Activated CD4-positive, alpha-beta T cell treated with anti-CD3 and anti-CD28 coated beads, Interleukin-2, amount 50 U/mL, for 1 hour (primary cell): Measurements from ENCODE around the gene KIFC3.
"Not testable (repeated sequence)": the region's sequence is repeated elsewhere in the genome, so short reads cannot be mapped to it uniquely, and the experiment has no call there.

Experiments used
- DNase-seq: peaks from one replicate; pipeline ENCODE4 v3.0.0-alpha.2; 2020

The KIFC3 gene

DNA sequence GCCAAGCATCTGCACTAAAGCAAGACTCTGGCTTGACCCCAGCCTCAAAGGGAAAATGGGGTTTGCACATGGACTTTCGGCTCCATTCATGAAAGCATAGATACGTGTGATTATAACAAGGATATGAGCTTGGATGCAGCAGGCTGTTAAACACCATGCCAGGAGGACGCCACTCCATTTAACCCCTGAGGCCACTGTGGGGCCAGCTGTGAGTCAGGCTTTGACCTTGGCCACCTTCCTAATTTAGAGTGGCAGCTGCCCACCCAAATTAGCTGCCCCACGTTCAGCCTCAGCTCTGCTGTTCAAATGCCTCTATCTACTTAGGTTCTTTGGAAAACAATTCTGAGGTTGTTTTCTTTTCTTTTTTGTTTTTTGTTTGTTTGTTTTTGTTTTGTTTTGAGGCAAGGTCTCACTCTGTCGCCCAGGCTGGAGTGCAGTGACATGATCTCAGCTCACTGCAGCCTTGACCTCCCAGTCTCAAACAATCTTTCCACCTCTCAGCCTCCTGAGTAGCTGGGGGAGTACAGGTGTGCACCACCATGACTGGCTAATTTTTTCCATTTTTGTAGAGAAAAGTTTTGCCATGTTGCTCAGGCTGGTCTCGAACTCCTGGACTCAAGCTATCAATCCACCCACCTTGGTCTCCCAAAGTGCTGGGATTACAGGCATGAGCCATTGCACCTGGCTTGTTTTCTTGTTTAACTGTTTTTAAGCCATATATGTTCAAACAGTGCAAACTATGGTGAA lies 23.2 kb upstream of the KIFC3 start:
- DNase-seq = no peak

DNA sequence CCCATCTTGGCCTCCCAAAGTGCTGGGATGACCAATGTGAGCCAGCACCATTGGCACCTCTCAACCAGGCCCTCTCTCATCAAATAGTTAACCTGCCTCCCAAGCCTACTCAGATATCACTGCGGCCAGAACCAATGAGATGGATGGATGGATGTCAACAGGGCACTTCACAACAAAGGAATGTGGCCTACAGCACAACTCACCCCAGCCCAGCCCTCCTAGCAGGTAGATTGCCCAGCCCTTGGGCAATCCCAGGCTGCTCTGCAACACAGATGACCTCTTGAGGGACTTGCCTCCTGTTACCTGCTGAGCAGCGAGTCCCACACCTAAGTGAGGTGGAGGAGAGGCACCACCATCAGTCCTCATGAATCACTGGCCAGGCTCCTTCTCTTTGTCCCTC lies 22.6 kb upstream of the KIFC3 start:
- no peak for DNase-seq

DNA sequence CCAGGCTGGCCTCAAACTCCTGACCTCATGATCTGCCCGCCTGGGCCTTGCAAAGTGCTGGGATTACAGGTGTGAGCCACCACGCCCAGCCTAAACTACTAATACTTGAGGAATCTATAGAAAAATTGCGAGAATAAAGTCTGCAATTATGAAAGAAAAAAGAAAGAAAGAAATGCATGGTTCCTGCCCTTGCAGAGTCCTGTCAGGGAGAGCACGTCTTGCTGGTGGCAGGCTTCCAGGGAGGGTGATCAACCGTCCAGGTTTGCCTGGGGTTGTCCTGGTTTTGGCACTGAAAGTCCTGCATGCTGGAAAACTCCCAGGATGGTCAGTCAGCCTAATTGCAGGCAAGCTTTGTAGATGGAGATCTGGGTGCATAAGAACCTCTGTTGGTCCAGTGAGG lies 21.5 kb upstream of the KIFC3 start:
- DNase-seq = no peak

DNA sequence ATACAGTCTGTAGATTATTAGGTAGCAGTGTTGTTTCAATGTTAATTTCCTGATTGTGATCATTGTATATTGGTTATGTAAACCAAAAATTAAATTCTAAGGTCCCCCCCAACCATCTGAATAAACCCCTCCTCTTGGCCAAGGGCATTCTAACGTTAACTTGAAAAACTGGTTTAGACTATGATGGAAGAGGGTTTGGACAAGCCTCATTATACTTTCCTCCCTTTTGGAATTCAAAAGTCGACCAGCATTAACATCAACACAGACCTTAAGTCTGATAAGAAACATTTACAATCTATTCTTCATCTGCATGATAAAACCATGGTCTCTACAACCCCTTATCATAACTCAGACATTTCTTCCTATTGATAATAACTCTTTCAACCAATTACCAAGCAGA lies 20.6 kb upstream of the KIFC3 start:
- no peak for DNase-seq

DNA sequence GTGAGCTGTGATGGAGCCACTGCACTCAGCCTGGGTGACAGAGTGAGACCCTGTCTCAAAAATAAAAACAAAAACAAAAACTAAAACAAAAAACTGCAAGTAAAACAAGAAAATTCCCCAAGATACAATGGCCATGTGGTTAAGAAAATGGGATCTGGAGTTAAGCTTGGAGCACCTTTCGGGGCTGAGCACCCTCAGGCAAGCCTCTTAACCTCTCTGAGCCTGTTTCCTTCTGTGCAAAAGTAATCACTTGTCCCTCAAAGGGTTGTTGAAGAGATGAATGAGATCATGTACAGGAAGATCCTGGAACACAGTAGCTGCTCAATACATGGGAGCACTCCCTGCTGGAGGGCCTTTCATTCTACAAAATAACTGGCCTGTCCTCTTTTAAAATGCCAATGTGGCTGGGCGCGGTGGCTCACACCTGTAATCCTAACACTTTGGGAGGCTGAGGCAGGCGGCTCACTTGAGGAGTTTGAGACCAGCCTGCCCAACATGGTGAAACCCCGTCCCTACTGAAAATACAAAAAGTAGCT lies 19.8 kb upstream of the KIFC3 start:
- DNase-seq = no peak

DNA sequence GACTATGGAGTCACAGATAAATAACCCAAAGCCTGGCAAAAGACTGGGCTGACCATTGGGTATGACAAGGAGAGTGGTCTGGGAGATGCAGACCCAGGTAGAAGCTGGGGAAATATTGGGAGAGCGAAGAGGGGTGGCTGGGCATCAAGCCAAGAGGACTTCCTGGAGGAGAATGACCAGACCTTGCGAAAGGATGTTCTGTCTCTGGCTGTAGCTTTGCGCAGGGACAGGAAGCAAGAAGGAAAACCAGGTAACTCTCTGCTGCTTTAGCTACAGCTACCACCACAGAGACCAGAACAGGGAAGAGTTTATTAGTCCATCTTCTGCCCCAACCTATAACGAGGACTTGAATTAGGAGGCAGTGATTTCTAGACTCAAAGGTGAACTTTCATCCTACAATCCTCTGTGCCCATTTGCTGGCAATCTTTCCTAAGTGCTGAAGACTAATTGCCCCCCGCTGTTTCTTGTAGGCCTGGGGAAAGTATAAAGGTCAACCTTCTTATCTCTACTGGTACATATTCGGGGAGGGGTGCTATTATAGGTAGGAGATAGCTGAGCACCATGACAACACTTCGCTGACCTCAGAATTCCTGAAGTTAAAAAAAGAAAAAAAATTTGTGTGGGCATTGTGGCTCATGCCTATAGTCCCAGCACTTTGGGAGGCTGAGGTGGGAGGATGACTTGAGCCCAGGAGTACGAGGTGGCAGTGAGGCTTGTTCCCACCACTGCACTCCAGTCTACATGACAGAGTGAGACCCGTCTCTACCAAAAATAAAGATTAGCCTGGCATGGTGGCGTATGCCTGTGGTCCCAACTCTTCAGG lies 19.1 kb upstream of the KIFC3 start:
- no peak for DNase-seq

DNA sequence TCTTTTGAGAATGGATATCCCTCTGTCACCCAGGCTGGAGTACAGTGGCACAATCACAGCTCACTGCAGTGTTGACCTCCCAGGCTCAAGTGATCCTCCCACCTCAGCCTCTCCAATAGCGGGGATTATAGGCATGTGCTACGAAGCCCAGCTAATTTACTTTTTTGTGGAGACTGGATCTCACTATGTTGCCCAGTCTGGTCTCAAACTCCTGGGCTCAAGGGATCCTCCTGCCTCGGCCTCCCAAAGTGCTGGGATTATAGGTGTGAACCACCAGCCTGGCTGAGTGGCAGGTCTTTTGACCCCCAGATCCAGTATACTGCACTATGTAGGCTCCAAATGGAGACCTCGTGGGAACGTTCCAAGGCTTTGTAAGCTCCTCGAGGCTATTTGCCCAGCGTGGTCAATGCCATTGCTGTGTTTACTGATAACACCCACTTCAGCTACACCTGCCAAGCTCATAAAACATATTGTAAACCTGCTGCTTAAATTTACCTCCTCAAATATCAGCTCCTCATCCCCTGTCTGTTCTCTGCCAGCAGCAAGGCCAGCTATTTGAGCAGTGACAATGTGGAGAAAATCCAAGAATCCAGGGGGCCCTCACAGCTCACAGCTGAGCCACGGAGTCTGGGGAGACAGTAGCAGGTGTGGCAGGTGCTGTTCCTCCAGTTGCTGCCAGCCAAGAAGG lies 16.2 kb upstream of the KIFC3 start:
- DNase-seq = no peak

DNA sequence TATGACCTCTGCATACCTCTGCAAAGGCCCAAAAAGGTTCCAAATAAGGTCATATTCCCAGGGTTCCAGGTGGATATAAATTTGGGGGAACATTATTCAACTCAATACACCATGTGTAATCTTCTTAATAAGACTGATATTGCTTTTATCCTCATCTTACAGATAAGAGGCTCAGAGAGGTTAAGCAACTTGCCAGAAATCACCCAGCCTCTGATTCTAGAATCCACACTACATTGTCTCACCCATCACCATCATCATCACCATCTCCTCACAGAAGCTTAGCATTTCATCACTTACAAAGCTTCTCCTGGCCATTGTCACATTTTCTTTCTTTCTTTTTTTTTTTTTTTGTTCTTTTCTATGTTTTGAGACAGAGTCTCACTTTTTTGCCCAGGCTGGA lies 15.4 kb upstream of the KIFC3 start:
- DNase-seq = no peak

DNA sequence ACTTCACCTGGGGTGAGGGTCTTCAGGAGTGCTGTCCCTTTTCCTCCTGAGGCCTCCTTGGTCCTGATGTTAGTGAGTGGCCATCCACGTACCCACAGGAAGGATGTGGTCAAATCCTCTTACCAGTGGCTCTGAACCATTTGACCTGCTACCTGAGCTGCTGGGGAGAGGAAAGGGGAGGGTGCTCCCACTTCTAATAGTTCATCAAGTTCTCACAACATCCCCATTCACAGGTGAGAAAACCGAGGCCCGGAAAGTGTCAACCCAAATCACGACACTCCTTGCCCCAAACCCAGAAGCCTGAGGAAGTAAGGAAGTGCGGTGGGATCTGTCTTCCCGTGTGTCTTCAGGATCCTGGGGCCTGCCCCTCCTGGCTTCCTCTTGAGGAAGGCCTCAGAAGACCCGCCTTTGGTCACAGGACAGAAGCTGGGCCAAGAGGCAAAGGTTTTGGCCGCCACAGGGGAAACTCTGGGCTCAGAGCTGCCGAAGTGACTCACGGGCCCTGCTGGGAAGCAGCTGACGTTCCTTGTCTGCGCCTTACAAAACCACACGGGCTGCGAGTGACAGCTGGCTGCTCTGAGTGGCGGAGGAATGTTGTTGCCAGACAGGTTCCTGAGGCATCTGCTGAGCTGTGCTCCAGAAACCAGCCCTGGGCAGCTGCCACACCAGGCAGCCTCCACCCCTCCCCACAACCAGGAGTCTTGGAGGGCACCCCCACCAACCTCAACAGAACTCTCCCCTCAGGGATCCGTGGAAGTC lies 13.9 kb upstream of the KIFC3 start:
- DNase-seq = peak; percentile 41

DNA sequence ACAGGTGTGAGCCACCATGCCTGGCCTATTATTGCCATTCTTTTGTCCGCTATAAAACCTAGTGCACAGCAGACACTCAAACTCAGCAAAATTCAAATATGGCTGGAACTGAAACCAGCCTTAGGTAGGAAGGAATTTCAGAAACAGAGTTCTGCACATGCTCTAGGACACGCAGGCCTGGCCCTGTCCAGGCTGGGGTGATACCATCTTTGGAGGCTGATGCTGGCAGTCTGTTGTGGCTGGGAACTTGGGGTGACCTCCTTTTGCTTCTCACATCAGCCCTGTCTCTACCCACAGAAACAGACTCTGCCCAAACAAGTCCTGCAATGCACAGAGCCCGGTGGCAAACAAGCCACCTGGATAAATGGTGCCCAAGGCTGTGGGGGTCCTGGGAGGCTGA lies 12.6 kb upstream of the KIFC3 start:
- no peak for DNase-seq

DNA sequence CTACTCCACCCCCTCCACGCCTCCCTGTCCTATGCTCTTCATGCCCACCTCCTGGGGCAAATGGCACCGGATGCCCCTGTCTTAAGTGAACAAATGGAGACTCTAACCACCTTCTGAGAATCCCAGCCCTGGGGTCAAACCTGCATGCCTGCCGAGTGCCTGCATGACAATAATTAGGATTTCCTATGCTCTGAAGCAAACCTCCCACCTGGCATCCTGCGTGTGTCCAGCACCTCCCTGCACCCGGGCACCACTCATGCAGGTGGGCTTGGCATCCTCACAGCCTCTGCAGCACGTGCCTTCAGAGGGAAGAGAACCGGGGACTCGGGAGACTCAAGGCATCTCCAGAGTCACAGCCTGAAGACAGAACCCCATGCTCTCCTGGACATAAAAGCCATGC lies 11.2 kb upstream of the KIFC3 start:
- DNase-seq = no peak

DNA sequence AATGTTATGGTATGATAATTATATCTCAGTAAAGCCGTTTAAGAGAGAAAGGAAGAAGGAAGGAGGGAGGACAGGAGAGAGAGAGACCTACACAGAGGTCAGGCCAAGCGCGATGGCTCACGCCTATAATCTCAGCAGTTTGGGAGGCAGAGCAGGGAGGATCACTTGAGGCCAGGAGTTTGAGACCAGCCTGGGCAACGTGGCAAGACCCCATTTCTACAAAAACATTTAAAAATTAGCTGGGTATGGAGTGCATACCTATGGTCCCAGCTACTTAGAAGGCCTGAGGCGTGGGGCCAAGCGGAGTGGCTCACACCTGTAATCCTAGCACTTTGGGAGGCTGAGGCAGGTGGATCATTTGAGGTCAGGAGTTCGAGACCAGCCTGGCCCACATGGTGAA lies 9.0 kb upstream of the KIFC3 start:
- not testable (repeated sequence) for DNase-seq

DNA sequence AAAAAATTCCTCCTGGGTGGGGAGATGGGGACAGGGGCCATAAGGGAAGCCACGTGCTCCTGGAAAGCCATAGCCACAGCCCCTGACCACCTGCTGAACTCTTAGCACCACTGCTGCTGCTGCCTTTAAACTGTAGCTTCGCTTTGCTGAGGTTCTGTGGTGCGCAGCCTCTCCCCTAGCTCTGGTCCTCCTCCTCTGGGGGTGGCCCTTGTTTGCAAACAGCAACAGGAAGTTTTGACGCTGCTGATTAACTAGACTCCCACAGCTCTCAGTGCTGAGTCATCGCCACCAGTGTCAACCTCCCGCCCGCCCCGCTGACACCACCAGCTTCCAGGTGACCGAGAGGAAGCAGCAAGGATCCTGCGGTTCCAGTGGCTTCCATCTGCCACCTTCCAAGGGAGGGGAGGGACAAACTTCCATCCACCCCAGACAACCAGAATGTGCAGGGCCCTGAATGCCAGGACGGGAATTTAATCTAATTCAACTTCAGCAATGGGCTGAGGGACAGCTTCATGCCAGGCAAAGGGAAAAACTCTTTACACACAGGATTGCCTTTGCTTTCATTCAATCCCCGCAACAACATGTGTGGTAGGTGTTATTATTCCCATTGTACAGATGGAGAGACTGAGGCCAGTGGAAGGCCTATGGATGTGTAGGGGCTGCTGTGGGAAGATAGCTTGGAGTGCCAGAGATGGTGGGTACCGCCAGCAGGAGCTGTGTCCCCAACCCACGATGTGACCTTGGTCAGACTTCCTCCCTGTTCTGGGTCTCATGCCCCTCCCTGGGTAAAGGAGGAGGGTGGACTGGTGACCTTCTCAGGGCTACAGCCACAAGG lies 8.1 kb upstream of the KIFC3 start:
- peak; percentile 67 for DNase-seq

DNA sequence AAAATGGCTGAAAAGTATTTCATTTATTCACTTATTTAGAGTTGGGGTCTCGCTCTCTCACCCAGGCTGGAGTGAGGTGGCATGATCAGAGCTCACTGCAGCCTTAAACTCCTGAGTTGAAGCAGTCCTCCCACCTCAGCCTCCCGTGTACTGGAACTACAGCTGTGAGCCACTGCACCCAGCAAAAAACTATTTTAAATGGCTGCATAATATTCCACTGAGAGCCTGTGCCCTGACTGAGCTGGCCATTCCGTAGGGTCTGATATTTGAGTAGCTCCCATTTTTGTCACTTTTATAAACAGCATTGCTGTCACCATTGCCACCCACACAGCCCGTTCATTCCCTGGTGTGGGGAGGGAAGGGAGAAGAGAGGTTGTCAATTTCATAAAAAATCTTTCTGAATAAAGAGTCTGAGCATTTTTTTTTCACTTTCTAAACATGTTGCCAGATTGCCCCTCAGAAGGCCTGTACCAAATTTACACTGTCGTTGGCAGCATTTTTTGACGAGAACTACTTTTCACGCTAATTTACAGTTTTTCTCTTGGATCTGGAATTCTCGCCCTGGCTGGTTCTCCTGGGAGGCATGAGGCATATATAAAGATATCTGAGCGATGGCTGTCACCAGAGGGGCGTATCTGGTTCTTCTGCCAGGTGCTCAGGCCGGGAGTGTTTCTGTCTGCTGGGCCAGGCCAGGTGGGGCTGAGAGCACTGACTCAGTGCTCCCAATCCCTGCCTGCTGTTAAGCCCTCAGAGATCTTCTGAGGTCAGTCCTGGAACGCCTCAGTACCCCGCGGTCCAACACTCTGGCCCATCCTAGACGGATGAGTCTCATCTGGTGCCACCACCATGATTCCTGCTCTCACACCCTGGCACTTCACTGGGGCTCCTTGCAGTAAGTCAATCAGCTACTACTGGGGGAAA lies 7.2 kb upstream of the KIFC3 start:
- no peak for DNase-seq

DNA sequence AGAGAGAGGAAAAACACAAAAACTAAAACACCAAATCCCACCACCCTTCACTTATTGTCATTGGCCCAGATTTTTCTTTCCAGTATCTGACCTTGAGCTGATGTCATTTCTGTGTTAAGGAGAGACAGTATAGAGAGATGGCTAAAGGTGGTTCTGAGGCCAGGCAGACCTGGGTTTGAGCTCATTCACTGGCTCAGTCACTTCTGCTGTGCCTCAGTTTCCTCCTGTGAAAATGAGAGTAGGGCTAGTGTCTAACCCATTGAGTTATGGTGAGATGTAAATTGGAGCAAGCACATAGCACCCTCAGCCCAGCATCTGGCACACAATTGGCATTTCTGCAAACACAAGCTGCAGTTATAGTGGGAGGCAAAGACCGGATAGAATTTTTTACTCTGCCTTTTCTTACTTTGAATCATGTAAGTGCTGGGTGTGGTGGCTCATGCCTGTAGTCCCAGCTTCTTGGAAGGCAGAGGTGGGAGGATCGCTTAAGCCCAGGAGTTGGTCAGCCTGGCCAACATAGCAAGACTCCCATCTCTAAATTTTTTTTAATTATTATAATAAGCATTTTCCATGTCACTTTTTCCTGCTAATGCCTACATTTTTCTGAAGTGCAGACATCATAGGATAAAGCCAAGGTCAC lies 6.4 kb upstream of the KIFC3 start:
- no peak for DNase-seq

DNA sequence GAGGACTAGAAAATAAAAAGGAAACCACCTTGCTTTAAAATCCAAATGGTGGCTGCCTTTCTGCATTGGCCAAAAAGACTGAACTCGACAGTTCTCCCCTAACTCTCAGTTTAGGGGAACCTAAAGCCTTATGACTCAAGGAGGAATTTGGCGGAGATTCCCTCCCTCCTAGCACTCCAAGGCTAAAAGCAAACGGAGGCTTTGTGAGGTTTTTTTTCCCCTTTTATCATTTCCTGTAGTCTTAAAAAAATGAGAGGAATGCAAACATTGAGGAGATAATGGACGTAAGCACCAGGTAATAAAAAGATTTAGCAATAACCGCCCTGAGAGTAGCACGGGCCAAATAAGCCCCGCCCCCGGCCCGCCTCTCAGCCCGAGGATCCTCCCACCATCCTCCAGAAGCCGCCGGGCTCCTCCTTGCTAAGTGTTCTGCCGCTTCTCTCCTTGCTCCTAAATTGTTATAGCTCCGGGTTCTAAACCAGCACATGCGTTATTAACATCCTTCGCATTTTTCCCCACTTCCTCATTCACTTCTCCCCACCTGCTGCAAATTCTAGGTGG lies 5.8 kb upstream of the KIFC3 start:
- peak; percentile 52 for DNase-seq

DNA sequence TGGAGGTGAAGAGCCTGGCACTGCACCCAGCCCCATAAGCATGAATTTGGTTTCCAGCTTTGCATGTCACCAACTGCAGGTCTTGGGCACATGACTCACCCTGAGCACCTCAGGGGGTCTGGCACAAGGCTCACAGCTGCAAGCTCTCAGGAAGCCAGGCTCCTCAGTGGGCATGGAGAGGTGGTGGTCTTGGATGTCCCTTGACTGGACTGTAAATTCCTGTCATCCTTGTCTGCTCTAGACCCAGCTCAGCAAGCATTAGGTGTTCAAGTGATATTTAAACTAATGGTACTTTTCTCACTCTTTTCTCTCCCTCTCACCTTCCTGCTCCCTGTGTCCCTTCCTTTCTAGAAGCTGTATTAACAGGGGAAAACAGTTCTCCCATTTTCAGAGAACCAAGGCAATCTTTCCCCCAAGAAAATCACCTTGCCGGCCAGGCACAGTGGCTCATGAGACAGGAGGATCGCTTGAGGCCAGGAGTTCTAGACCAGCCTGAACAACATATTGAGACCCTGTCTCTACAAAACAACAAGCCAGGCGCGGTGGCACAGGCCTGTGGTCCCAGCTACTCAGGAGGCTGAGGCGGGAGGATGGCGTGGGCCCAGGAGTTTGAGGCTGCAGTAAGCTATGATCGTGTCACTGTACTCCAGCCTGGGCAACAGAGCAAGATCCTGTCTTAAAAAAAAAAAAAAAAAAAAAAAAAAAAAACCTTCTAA lies 5.1 kb upstream of the KIFC3 start:
- no peak for DNase-seq

DNA sequence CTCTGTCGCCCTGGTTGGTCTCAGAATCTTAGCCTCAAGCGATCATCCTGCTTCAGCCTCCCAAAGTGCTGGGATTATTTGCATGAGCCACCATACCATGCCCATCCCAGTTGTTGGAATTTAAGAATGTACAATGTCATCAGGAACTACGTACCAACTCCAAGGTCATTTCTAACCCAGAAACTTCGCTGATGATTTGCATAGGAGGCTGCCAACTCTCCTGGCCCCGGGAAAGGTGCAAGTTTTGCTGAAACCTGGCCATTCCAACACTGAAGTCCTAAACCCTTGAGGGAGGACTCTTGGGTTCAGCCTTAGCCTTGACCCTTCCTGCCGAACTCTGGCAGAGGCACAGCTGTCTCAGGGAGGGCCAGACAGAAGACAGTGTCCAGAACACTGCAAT lies 2.9 kb upstream of the KIFC3 start:
- DNase-seq = no peak
